Stimulated activated CD8-positive, alpha-beta memory T cell treated with anti-CD3 and anti-CD28 coated beads, Interleukin-4, amount 100 ng/mL, for 24 hours (primary cell): Measurements from ENCODE around the gene MEIS2.

Experiments
- DNase-seq: peaks from one replicate; pipeline ENCODE4 v3.0.0-alpha.2; 2020; ENCODE audit warnings: low read depth

MEIS2 gene

DNA sequence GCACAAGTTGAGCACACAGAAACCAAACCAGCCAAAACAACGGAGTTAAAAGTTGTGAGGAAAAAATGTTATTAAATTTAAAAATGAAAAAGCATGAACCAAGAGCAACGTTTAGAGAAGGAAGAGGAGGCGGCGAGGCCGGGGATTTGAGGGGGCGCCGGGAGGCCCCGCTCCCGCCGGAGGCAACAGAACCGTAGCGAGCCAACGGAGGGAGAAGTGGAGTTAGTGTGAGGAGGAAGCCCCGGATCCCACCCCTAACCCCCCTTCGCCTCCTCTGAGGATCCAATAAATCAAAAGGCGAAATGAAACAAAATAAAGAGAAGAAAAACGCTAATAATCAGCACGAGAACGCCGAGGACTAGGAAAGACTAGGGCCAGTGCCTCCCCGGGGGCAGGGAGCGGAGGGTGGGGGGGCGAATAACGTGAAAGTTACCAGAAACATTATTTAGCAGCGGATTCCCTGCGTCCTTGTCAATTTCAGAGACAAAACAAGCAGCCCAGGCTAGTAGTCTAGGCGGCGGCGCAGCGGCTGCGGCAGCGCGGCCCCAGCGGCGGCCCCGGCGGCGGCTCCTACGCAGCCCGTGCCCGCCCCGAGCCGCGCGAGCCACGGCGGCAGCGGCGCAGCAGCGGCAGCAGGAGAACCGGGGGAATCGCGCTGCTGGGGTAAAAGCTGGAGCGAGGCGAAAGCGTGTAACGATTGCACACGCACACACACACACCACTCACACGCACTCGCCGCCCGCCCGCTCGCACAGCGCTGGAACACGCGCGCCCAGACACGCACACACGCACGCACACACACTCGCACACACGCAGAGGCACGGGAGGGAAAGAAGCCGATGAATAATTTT is 1.7 kb downstream of the MEIS2 start:
- DNase-seq, result no peak

DNA sequence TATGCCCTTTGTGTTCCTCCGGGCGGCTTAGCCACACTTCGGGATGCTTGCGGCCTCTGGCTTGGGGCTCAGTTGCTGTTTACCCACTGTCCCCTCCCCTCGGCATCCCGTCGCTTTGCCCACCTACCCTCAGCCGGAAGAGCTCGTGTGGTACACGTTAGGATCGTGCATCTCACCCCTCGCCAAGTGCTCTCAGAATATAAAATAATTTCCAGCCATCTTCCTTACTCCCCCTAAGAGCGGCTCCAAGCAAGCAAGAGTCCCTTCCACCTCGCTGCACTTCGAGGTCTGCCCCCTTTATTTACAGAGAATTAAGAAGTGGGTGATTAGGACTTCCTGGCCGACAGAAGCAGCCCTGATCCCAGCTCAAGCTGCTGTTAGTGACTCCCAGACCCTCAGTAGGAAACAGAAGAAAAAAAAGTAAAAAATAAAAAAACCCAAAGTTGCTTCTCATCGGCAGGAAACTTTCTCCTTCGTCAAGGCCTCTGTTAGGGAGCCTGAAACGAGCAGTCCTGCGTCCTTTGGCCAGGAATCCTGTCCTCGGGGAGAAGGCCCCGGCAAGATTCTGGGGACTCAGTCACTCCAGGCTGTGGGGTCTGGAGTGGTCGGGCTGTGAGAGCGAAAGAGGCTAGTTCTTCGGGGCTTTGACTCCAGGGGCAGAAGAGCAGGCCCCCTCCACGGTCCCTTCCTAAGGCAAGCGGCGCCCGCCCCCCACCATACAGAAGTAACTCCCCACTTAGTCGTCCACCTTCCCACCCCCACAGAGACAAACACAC is 3.0 kb downstream of the MEIS2 start:
- no peak for DNase-seq

DNA sequence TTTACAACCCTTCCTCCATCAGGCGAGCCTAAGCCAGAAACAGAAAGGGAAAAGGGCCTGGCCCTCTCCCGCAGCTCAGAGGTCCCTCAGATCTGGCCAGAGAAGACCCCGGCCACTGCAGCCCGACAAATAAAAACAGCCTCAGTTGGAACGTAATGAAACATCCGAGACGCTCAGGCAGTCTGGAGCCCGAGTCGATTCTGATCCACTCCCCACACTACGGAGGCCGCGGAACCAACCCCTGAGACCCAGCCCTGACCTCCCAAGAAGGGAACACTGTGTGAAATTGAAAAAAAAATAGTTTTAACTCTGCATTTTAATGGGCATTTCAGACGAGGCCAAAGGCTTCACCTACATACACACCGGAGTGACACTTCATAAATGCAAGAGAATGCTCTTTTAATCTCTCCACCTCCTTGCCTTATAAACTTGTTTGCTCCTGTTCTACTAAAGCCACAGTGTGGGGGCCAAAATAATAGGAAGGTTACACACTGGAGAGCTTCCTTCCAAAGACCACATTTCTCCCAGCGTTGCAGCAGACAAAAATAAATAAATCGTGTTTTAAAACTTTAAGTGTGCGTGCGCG is 3.7 kb downstream of the MEIS2 start:
- DNase-seq, result no peak

DNA sequence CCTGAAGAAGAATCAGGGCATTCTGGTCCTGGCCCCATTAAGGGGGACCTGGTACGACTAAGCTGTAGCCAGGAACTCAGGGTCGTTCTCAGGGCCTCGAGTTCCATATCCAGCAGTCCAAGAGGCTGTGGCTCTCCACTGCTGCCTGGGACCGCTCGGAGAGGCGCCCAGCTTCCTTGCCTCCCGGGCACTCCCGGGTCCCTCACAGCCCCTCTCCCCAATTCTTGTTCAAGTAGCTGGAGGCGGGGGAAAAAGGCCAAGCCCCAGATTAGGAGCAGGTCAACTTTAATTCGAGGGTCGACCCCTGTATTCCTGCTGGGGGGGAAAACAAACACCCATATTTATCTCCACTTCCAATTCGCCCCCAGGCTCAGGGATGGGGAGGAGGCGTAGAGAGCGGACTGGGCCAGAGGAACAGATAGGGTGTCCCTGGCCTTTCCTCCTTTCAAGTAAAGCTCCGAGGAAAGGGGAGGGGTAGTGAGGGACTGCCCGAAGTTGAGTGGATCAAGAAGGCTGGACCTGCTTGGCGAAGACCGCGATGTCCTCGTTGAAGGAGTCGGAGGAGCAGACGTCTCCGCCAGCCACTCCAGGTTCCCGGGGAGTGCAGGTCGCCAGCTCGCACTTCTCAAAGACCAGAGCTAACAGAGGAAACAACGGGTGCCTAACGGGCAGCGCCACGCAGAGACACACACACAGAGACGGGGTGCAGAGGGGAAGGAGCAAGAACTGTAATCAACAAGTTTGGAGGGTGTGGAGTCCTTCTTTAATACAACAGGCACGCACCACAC is 4.4 kb downstream of the MEIS2 start:
- no peak for DNase-seq

DNA sequence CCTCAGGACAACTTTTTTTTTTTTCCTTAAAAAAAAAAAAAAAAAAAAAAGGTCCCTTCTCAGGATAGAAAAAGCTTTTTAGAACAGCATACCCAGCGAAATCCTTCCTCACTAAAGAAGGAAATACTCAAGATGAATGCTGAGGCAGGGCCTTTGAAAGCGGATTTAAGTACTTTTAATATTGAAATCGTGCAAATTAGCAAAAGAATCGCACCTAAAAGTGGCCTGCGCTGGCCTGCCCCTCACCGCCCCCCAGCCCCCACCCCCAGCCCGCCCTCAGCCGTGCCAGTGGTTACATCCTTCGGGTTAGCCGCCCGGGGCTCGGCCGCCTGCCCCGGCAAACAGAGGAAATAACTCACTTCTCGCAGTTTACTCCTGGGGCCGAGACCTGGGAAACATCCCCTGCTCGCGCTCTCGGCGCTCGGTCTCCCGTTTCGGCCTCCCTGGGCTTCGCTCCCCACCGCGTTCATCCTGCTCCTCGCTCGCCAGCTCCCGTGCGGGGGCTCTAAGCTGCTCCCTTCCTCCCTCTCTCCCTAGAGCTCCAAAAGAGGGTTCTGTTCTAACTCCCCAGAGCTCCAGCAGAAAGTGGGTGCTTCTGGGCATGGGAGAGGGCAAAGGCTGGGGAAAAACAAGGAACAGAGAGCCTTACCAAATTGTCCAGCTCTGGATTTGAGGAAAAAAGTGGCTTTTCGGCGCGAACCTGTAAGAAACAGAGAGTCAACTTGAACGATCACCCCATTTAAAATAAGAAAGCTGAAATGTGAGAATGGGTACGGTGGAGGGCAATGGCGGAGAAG is 5.2 kb downstream of the MEIS2 start:
- DNase-seq, result no peak

DNA sequence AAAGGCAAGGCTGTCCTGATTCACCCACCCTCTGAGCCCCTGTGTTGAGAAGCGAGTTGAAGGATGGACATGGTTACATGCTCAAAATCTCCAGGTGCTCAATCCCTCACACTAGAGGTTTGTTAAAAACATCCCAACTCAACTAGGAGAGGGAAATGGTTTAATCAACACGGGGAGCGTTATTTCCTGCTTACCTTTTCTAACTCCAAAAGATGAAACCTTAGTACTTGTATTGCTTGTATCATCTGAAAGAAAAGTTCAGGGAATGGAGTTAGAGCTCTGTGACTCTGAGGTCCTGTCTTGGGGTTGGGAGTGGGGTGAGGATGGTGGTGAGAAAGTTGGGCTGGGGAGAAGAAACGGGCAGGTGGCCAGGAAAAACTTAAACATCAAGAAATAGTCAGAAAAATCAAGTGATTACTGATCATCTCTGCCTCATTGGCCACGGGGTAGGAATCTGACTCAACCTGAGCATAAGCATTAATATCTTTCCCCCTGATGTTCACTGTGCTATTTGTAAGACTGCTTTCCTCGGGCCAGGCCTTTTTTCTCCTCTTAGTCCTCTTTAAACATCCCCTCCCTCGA is 5.9 kb downstream of the MEIS2 start:
- no peak for DNase-seq

DNA sequence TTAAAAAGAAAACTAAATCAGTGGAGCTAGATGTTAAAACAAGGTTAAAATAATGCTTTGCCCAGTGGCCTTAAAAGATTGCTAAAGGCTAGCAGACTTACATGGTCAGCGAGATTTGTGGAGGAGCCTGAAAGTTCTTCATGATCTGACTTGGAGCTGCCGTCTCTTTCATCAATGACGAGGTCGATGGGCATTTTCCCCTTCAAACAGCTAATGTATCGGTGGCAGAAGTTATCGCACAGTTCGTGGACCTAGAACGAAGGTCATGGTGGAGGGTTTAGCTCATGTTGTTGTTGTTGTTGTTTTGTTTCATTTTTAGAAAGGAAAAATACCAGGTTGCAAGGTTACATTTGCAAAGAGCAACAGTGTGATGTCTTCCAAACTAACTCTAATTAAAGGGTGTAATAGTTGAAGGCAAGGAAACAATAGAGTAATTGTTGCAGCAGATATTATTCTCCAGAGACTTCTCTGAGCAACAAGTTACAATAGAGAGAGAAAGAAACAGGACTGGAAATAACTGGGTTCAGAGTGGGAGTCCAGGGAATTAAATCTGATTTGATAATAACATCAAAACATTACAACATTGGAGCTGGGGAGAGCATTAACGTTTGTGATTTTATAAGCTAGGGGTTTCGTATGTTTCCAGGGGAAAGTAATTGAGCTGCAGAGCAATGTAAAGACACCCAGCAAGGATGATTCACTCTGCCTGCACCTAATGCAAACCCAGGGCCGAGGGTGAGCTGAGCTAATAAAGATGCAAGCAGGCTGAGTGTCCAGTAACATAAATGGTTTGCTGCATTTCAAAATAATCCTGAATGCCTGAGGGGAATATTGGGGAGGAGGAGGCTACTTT is 6.6 kb downstream of the MEIS2 start:
- no peak for DNase-seq

DNA sequence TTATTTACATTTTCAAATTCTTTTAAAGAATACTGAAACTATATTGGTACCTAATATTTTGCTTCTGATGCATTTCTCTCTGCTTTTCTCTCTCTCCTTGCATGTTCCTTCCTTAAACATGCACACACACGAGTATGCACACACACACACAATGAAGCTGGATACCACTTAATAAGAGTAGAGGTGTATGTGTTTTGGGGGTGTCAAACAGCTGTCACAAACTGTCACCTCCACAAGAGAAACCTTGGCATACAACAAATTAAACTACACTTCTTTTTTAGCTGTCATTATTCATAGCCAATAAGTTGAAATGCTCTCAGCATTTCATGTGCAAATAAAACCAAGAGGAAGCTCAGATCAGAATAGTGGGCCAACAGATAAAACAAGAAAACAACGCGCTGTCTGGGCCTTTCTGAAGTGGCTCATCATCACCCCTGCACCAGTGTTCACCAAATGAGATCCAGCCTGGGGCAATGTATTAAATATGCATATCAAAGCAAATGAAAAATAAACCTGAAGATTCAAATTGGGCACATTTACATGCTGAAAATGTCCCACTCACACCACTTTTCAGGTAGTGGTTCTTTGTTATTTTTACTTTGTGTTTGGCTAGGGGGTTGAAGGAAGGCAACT is 9.7 kb downstream of the MEIS2 start:
- no peak for DNase-seq

DNA sequence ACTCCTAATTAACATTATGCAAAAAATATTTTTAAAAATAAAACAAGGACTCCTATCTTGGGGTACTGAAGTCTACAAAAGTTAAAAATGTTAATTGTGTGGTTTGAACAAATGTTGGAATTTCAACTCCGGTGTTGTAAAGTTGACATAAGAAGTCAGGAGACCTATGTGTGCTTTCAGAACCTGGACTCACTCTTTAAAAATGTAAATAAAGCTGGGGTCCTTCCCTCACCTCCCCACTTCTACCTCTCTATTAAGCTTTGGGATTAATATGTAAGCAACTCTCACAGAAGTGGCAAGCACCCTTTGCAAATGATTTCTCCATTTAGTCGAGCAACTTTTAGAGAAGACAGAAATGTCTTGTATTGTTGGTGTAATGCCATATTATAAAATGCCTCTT is 11.9 kb downstream of the MEIS2 start:
- DNase-seq, result no peak

DNA sequence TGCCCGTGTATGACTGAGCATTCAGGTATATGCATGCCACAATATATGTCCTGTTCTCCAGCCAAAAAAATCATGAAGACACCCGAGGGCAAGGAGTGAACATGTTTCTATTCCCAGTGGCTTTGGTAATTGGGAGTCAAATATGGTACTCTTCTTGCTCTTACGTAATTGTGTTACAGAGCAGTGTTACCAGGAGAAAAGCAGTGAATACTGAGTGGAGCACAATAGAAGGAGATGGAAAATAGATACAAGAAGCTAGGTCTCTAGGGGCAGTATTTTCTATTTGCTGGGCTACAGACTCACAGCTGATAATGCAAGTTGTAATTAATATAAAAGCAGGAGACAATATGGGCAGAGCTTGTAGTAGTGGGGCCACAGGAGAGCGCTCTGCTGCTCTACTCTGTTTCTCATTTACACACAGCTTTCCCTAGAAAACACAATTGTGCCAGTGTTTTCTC is 13.2 kb downstream of the MEIS2 start:
- DNase-seq, result no peak

DNA sequence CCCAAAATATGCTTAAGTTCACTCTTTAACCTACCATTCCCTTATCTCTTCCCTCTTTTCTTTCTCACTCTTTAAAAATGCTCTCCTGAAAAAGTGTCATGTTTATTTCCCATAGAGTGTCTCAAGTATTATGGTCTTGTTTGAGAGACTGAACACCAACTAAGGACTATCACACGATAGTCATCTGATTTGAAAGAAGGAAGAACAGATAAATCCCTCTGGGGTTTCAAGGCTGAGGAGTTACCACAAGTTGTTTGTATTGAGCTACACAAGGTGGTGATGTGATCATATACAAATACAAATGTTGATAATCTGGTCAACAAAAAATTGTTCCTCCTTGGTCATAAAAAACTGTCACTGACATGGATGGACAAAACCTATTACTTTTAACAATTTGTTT is 13.8 kb downstream of the MEIS2 start:
- DNase-seq, result no peak

DNA sequence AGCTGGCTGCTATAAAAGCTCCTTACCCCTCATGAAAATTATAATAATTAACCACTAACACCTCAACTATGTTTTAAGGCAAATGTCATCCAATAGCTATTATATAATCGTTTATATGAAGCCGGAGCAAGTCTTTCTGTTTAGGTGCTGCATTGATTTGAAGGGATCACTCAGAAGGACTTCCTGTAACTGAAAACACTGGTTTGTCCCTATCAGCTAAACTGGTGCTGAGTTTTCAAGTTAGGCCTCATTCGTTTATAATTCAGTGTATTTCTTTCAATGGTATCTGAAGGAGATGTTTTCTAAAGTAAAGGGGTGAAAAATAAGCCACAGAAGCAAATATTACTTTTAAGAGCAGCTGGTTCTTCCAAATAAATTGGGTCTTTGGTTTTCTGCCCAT is 14.2 kb downstream of the MEIS2 start:
- DNase-seq, result no peak

DNA sequence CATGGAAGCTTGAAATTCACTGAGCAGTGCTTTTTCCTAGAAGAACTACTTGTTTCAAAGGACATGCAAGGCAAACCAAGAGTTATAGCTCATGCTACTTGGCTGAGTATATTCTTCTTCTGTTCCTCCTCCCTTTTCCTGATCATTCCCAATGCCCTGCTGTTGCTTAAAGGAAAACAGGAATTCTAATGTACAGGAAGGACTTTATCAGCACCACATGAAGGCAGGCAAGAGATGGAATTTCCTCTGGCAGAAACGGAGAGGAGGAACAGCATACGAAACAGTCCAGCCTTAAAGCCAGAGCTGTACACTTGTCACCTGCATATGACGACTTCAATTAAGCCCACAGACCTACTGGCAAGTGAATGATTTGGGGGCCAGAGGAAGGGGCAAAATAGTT is 15.7 kb downstream of the MEIS2 start:
- DNase-seq, result no peak

DNA sequence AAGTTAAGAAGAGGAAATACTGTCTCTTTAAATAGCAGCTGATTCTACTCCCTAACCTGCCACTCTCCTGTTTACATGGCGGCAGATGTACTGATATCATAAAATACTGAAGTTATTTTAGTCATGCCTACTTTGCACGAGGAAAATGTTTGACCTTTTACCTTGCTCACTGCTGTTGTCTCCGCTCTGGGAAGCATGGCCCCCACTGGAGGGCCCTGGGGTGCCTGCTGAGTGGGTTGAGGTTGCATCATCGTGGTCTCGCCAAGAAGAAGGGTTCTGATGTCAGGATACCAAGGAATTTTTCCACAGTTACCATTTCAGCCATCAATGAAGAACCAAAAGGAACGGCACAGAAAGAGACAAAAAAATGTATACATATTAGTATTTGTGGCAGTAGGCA is 16.7 kb downstream of the MEIS2 start:
- DNase-seq, result no peak

DNA sequence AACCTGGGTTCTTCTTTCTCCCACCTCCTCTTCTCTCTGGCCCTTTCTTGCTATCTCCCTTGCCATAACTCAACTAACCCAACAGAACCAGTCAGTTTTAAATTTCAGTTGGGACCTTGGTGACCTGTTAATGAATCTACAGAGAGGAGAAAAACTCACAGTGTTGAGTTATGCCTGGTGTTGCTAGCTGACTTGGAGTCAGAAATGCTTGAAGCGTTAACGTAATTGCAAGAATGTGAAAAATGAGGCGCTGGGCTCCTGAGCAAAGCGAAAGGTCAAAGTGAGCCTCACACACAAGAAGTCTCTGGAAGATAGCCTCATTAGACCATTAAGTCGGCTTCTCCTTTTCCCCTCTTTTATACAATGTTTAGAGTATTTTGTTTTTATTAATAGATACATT is 18.4 kb downstream of the MEIS2 start:
- DNase-seq, result no peak

DNA sequence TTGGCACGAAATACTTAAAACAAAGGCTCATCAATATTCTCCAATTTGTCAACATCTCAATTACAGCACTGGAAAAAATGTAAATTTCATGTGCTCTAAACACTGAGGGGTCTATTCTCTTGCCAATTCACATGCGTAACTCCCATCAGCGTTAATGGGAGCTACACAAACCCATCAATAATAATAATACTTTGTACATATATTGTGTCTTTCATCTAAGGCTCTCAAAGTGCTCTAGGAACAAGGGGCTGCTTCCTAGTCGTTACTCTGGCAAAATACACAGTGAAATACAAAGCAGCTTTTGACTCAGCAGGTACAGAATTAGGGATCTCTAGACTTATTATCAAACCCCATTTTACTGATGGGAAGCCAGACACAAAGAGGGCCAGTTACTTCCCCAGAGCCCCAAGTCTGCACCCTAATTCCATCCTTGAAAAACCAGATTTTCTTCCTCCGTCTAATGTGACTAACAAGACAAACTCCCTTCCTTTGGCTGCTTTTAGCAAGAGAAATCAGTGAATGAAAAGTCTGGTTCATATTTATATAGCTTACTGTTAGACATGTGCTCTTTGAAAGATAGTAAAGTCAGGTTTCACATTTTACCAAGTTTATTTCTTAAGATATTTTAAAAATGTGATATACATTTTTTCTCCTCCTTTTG is 20.0 kb downstream of the MEIS2 start:
- no peak for DNase-seq

DNA sequence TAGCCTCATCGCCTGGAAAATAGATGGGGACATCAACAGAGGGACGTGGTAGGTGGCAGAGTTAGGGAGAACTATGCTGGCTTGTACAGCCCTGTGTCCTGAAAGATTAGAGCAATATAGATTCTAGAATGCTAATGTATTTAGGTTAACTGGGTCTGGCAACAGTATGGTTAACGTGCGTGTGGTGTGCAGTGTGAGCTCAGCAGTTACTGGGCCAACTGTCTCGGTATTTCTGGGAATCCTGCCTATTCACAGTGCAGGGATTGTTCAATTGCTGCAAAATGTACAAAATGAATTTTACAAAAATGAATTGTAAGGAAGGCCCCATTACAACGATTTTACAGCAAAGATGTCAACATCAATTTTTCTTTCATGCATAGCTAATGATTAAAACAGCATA is 20.6 kb downstream of the MEIS2 start:
- no peak for DNase-seq

DNA sequence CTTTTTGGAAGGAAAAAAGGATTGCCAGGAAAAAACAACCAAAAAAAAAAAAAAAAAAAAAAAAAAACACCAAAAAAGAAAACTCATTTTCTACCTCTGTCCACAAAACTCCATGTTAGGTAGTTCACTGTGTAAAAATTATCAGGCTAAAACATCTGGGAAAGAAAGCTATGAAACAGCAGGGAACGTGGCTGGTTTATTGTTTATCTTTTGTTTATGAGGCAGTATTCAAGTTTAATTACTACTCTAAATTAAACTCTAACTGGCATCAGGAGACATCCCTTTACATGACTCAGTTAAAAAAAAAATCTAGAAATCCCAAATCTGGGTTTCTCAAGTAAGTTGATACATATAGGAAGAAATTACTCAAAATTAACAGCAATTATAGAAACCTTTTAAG is 21.8 kb downstream of the MEIS2 start:
- DNase-seq, result no peak
